Neuronal stem cell (in vitro differentiated cells): Measurements from ENCODE around the gene GRIA1.

Experiments
- DNase-seq: peaks from one replicate; pipeline ENCODE4 v3.0.0-alpha.2; 2013; ENCODE audit warnings: low spot score
- H2AFZ ChIP-seq: one replicate; pipeline ENCODE4 v1.6.1; 2013; ENCODE audit warnings: mild to moderate bottlenecking, low read length, inconsistent platforms
- H2AK5ac ChIP-seq: 2 replicates; pipeline ENCODE4 v1.6.1; 2013; ENCODE audit warnings: low read depth, mild to moderate bottlenecking, inconsistent platforms, low read length, moderate library complexity, mixed read lengths
- H2BK120ac ChIP-seq: 2 replicates; pipeline ENCODE4 v1.6.1; 2013; ENCODE audit warnings: low read depth, mild to moderate bottlenecking, inconsistent platforms, low read length, moderate library complexity, mixed read lengths
- H2BK12ac ChIP-seq: one replicate; pipeline ENCODE4 v1.6.1; 2013; ENCODE audit warnings: low read length, inconsistent platforms
- H2BK15ac ChIP-seq: 2 replicates; pipeline ENCODE4 v1.6.1; 2013; ENCODE audit warnings: mild to moderate bottlenecking, low read length, inconsistent platforms, mixed read lengths
- H2BK5ac ChIP-seq: one replicate; pipeline ENCODE4 v1.6.1; 2013; ENCODE audit warnings: inconsistent platforms, mild to moderate bottlenecking, low read length, moderate library complexity
- H3K14ac ChIP-seq: one replicate; pipeline ENCODE4 v1.6.1; 2013; ENCODE audit warnings: low read length, inconsistent platforms
- H3K18ac ChIP-seq: 2 replicates; pipeline ENCODE4 v1.6.1; 2013; ENCODE audit warnings: low read length, inconsistent platforms
- H3K23ac ChIP-seq: 2 replicates; pipeline ENCODE4 v1.6.1; 2013; ENCODE audit warnings: low read depth, mild to moderate bottlenecking, mixed read lengths, low read length, inconsistent platforms; ENCODE audit not compliant: poor library complexity
- H3K27ac ChIP-seq: replicated peaks from 3 replicates; pipeline ENCODE4 v1.5.1; 2013; ENCODE audit warnings: low read length, inconsistent platforms
- H3K27me3 ChIP-seq, 3 experiments: 2 replicates each; pipeline ENCODE4 v1.6.1; 2013; ENCODE audit warnings: low read length in 3 of 3, mild to moderate bottlenecking in 2 of 3, inconsistent platforms in 1 of 3, low read depth in 1 of 3, mixed read lengths in 1 of 3, moderate library complexity in 1 of 3; ENCODE audit not compliant: control insufficient read depth in 3 of 3, insufficient read depth in 3 of 3
- H3K36me3 ChIP-seq, 2 donors: replicated peaks in 1 of 2; 2 replicates each; pipeline ENCODE4 v1.6.1; 2013; ENCODE audit warnings: low read length in 2 of 2; ENCODE audit not compliant: control insufficient read depth in 2 of 2, insufficient read depth in 2 of 2
- H3K4ac ChIP-seq: 2 replicates; pipeline ENCODE4 v1.6.1; 2013; ENCODE audit warnings: inconsistent platforms, mild to moderate bottlenecking, low read length, moderate library complexity
- H3K4me1 ChIP-seq, 2 donors: 1 replicate in 1 of 2; 2 replicates in 1 of 2; pipeline ENCODE4 v1.6.1; 2013; ENCODE audit warnings: low read length in 2 of 2, low read depth in 1 of 2; ENCODE audit not compliant: control insufficient read depth in 2 of 2, insufficient read depth in 1 of 2
- H3K4me2 ChIP-seq: one replicate; pipeline ENCODE4 v1.6.1; 2013; ENCODE audit warnings: mild to moderate bottlenecking, low read length, inconsistent platforms; ENCODE audit not compliant: insufficient read depth, poor library complexity, severe bottlenecking
- H3K4me3 ChIP-seq, 2 donors: 2 replicates each; pipeline ENCODE4 v1.5.1; 2013; ENCODE audit warnings: low read length in 2 of 2, mild to moderate bottlenecking in 2 of 2, inconsistent platforms in 1 of 2, moderate library complexity in 1 of 2
- H3K79me1 ChIP-seq: one replicate; pipeline ENCODE4 v1.6.1; 2013; ENCODE audit warnings: low read depth, mild to moderate bottlenecking, inconsistent platforms, low read length, moderate library complexity
- H3K9ac ChIP-seq: one replicate; pipeline ENCODE4 v1.6.1; 2013; ENCODE audit warnings: mild to moderate bottlenecking, low read depth, low read length, inconsistent platforms; ENCODE audit not compliant: poor library complexity
- H3K9me3 ChIP-seq, 2 donors: replicated peaks in 1 of 2; 2 replicates each; pipeline versions ENCODE3 to v1.6.1; 2013; ENCODE audit warnings: low read length in 2 of 2, mild to moderate bottlenecking in 2 of 2, inconsistent platforms in 1 of 2, low read depth in 1 of 2, mixed read lengths in 1 of 2, moderate library complexity in 1 of 2; ENCODE audit not compliant: control insufficient read depth in 2 of 2, insufficient read depth in 1 of 2
- H4K8ac ChIP-seq: one replicate; pipeline ENCODE4 v1.6.1; 2013; ENCODE audit warnings: low read depth, mild to moderate bottlenecking, inconsistent platforms, low read length, moderate library complexity
- H4K91ac ChIP-seq: one replicate; pipeline ENCODE4 v1.6.1; 2013; ENCODE audit warnings: low read length, low read depth, mild to moderate bottlenecking, inconsistent platforms; ENCODE audit not compliant: poor library complexity
- WGBS, 2 donors: extraction: QIAGEN DNeasy Blood & Tissue Kit; methylation state at CpG; one replicate each; pipeline ENCODE4 v1.1.7; 2013; ENCODE audit warnings: missing lambda C conversion rate in 2 of 2, mixed read lengths in 1 of 2; ENCODE audit not compliant: insufficient read length in 2 of 2, insufficient replicate concordance in 1 of 2; ENCODE audit errors: extremely low coverage in 2 of 2; 5-methylcytosine and 5-hydroxymethylcytosine counted together

The GRIA1 gene

GRCh38 chr5:153470736-153471135, 19.7 kb upstream of the GRIA1 start:
- Histone ChIP-seq H3K18ac (no peak overlapping the region), H3K14ac (no peak overlapping the region), H3K4me1 (peaks cover 4 to 5% of the 10 kb centered on the region in 2 donors), H3K27ac (no peak overlapping the region), H2BK120ac (no peak overlapping the region), H3K27me3 (no peaks in the 10 kb centered on the region), H2BK5ac (no peak overlapping the region), H3K23ac (no peak overlapping the region), H2AFZ (no peak overlapping the region), H3K79me1 (no peaks in the 10 kb centered on the region), H3K36me3 (no peaks in the 10 kb centered on the region), H4K8ac (no peak overlapping the region), H3K4me2 (no peak overlapping the region), H3K4me3 (no peak overlapping the region), H3K9me3 (peaks cover 0 to 2% of the 10 kb centered on the region in 2 donors), H2BK12ac (no peak overlapping the region), H3K4ac (no peak overlapping the region), H4K91ac (no peak overlapping the region), H2BK15ac (no peak overlapping the region), H3K9ac (no peak overlapping the region), H2AK5ac (no peak overlapping the region)
- DNase-seq: no peak
- WGBS, 2 donors: no CpG with 5 or more reads among the region's 4 CpGs

- H3K4me1 ChIP-seq: peaks cover 0 to 3% of the 10 kb centered on the region in 2 donors
- no peaks in the 10 kb centered on the region for H3K79me1 ChIP-seq
- no peak overlapping the region for H2BK15ac ChIP-seq
- no peak overlapping the region for H3K4ac ChIP-seq
- no peak overlapping the region for H2AK5ac ChIP-seq
- no peak overlapping the region for H2BK5ac ChIP-seq
- no peaks in the 10 kb centered on the region for H3K9me3 ChIP-seq
- no peak overlapping the region for H2BK120ac ChIP-seq
- no peak overlapping the region for H3K4me2 ChIP-seq
- H3K27ac ChIP-seq: no peak overlapping the region
- no peaks in the 10 kb centered on the region for H3K36me3 ChIP-seq
- no peak overlapping the region for H2AFZ ChIP-seq
- no peak overlapping the region for H4K91ac ChIP-seq
- no peak overlapping the region for H3K18ac ChIP-seq
- H3K14ac ChIP-seq: no peak overlapping the region
- WGBS, 2 donors: no CpG with 5 or more reads among the region's 1 CpG
- H3K23ac ChIP-seq: no peak overlapping the region
- no peak overlapping the region for H4K8ac ChIP-seq
- no peak overlapping the region for H3K9ac ChIP-seq
- H3K4me3 ChIP-seq: no peak overlapping the region
- no peak overlapping the region for H2BK12ac ChIP-seq
- no peaks in the 10 kb centered on the region for H3K27me3 ChIP-seq
- DNase-seq: no peak
Measured at GRCh38 chr5:153476767-153477166, 13.7 kb upstream of the GRIA1 start.

GRCh38 chr5:153480401-153480800, 10.1 kb upstream of the GRIA1 start:
- Histone ChIP-seq H3K27me3 (no peaks in the 10 kb centered on the region), H3K4ac (no peak overlapping the region), H3K79me1 (no peaks in the 10 kb centered on the region), H2BK15ac (no peak overlapping the region), H2BK5ac (no peak overlapping the region), H2AK5ac (no peak overlapping the region), H2BK120ac (no peak overlapping the region), H2BK12ac (no peak overlapping the region), H4K91ac (no peak overlapping the region), H3K4me2 (no peak overlapping the region), H3K27ac (no peak overlapping the region), H3K23ac (no peak overlapping the region), H2AFZ (no peak overlapping the region), H3K4me1 (peaks cover 0 to 3% of the 10 kb centered on the region in 2 donors), H3K9ac (no peak overlapping the region), H3K18ac (no peak overlapping the region), H3K36me3 (no peaks in the 10 kb centered on the region), H3K4me3 (no peak overlapping the region), H3K9me3 (no peaks in the 10 kb centered on the region), H3K14ac (no peak overlapping the region), H4K8ac (no peak overlapping the region)
- DNase-seq: no peak

GRCh38 chr5:153483482-153483881, 7.0 kb upstream of the GRIA1 start:
- no peak overlapping the region for H3K27ac ChIP-seq
- H3K9me3 ChIP-seq: no peaks in the 10 kb centered on the region
- WGBS, 2 donors: no CpG with 5 or more reads among the region's 4 CpGs
- no peak overlapping the region for H3K4me3 ChIP-seq
- H4K91ac ChIP-seq: no peak overlapping the region
- peaks cover 0 to 2% of the 10 kb centered on the region in 2 donors for H3K4me1 ChIP-seq
- no peak for DNase-seq
- H2BK12ac ChIP-seq: no peak overlapping the region
- H3K36me3 ChIP-seq: no peaks in the 10 kb centered on the region
- no peak overlapping the region for H2BK120ac ChIP-seq
- H3K79me1 ChIP-seq: no peaks in the 10 kb centered on the region
- H3K4me2 ChIP-seq: no peak overlapping the region
- no peak overlapping the region for H3K9ac ChIP-seq
- no peak overlapping the region for H3K18ac ChIP-seq
- H3K27me3 ChIP-seq: no peaks in the 10 kb centered on the region
- H3K4ac ChIP-seq: no peak overlapping the region
- no peak overlapping the region for H3K14ac ChIP-seq
- H2BK15ac ChIP-seq: no peak overlapping the region
- no peak overlapping the region for H2AFZ ChIP-seq
- no peak overlapping the region for H2BK5ac ChIP-seq
- no peak overlapping the region for H3K23ac ChIP-seq
- H4K8ac ChIP-seq: no peak overlapping the region
- no peak overlapping the region for H2AK5ac ChIP-seq
